Middle frontal gyrus (tissue), 1 donor: ENCODE measurements around the gene ATP6V0D1.
"Not testable (repeated sequence)": the region's sequence is repeated elsewhere in the genome, so short reads cannot be mapped to it uniquely, and the experiment has no call there.

Source experiments
- DNase-seq: peaks from one replicate; pipeline ENCODE4 v3.0.0-alpha.2; 2015; ENCODE audit warnings: low spot score; ENCODE audit errors: extremely low spot score

The ATP6V0D1 gene

DNA sequence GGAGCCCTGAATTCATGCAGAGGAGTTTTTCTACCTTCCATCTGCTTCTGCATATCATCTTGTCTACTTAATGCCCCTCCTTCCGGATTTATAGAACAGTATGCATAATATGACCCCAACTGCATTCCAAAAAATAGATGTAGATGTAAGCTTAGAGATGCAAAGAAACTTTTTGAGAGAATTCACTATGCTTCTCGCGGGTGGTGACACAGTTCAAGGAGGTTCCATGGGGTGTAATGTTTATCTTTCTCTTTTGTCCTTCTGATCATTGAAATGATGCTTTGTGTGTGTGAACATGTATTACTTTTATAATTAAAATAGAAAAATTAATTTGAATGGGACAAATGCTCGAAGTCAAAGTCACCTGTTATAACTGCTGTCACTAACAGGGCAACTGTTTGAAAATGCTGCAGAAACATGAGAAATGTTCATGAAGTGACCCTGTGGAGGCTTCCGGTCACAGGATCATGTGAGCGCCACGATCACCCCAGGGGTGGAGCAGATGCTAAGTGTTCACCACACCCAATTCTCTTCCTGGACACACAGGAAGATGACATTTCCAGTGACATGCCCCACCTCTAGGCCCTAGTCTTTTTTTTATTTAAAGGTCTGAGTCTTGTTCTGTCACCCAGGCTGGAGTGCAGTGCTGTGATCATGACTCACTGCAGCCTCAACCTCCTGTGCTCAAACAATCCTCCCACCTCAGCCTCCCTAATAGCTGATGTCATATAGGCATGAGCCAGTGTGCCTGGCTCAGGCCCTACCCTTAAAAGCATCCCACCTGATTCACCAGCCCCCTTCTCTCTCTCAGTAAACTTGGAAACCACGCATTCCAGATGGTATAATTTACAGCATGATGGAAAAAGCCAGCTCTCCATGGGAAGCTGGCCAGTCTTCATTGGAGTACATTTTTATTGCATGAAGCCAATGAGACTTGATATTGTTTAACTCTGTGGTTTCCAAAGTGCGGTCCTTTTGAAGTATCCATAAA is 23.4 kb upstream of the ATP6V0D1 start:
- DNase-seq = no peak

DNA sequence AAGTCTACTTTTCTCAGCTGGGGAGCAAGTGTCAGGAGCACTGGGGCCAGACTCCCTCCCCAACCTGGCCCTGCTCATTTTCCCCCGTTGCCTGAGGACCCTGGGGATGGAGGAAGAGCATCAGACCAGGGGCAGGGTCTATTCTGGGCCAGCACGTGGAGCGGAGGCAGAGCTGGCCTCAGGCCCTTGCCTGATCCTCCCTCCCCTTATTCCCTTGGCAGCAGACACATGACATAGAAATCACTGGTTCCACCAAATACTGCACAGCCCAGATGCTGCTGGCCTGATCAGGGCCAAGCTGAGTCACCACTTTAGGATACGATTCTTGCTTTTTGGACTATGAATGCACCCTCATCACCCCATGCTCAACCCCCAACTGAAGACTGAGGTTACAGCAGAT is 18.1 kb upstream of the ATP6V0D1 start:
- DNase-seq = no peak

DNA sequence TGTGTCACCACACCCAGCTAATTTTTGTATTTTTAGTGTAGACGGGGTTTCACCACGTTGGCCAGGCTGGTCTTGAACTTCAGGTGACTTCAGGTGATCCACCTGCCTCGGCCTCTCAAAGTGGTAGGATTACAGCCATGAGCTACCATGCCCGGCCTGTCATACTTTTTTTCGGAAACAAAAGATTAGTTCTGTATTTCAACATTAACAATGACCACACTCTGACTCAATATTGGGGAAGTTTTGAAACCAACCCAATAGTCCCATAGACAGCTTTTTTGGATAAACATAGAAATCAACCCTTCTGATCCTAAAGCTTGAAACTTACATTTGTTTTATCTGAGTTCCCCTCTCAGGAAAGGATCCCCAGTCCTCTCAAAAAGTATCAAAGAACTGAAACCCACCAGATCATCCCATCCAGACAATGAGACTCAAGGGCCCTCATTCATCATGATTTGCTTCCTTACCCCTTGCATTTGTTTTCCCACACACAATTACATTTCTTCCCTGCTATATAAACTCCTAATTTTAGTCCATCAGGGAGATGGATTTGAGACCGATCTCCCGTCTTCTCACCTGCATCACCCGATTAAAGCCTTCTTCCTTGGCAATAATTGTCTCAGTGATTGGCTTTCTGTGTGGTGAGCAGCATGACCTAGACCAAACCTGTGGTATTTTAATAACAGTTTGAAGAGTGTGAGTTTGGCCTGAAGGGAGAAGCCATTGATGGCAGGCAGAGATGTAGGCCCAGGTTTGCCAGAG is 9.6 kb upstream of the ATP6V0D1 start:
- no peak for DNase-seq

DNA sequence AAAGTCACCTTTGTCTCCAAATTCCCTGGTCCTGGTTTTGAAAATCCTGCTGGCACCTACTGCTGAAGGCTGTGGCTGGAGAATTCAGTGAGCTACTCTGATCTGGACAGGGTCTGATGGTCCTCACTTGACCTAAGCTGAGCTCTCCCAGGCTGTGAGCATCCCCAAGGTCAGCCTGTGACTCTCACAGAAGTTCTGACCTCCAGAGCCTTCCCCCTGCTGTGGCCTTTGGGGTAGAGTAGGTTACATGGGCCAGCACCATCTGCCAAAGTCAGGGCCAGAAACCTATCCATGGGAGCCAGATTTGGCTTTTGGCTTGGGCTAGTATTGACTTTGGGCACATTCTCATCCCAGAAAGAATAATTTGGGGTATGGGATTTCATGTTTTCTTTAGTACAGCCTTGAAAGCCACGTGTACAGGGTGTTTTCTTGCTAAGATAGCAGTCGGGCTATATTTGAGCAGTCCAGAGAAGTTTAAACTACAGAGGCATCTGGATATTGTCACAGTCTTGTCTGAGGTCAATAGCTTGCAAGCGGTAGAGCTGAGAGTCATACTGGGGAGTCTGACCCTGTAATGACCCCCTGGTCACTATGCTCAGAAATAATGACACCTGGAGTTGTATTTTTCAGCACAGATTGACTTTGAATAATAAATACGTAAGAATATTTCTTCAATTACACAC is 8.6 kb upstream of the ATP6V0D1 start:
- DNase-seq = no peak

DNA sequence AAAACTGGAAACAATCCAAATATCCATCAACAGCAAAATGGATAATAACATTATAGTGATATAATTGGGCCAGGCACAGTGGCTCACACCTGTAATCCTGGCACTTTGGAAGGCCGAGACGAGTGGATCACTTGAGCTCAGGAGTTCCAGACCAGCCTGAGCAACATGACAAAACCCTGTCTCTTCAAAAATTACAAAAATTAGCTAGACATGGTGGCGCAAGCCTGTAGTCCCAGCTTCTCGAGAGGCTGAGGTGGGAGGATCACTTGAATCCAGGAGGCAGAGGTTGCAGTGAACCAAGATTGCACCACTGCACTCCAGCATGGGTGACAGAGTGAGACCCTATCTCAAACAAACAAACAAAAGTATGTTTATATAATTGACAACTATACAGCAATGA is 6.6 kb upstream of the ATP6V0D1 start:
- not testable (repeated sequence) for DNase-seq

DNA sequence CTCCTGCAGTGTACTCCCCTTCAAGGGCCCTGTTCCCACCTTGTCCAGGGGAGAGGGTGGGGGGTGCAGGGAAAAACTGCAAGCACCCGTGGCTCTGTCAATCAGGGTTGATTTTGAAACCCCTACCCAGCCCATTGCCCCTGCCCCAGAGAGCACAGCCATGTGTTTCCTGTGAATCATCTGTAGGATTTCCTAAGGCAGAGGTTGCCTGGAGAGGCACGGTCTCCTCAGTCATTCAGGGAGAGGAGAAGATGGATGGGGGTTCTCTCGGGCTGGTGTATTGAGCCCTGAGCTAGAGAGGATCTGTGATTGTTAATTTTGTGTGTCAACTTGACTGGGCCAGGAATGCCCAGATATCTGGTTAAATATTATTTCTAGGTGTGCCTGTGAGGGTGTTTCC is 5.8 kb upstream of the ATP6V0D1 start:
- DNase-seq = no peak

DNA sequence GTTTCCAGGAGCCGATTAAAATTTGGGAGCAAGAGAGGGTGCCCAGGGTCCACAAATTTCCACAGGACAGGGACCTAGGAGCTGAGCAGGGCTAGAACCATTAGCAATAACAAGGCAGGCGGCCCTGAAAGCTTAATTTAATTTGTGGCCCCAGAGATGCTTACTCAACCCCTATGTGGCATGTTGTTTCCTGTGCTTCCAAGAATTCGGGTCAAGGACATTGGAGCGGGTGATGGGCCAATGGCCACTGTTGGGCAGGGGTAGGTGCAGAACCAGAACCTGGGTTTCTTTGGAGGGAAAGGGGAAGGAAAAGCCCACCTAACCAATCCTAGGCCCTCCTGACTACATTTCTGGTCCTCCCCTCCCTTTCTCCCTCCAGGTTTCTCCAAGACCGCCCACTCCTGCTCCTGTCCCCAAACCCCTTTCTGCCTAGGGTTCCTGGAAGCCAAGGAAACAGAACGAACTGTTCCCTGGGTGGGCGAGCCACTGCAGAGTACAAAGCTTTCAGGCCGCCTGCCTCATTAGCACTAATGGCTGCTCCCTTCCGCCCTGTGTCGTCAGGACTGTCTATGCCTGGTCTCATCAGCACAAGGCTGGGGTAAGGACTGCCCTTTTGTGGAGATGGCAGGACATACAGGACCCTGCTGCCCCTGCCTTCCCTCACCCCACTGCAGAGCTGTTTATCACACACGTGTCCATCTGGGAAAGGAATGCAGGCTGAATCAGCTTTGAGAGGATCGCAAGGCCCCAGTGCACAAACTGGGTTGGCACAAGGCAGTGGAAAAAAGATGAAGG is 3.0 kb upstream of the ATP6V0D1 start:
- DNase-seq = no peak

DNA sequence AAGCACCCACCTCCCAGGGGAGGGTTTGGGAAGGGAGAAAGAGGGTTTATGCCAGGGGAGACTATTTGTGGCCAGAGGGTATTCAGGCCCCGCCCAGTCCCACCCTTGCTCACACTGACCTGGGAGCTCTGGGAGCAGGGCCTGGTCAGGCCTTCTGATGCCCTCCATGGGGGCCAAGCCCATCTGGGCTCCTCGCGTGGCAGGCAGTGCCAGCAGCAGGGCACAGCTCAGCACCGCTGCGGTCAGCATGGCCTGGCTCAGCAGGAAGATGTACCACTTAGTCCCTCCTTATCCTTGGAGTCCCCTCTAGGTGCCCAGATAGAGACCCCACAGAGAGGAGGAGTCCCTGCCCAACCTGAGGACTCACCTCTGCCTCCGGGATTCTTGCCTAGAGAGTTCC is 2.2 kb upstream of the ATP6V0D1 start, which contains the start of gene AGRP:
Gene AGRP, minus strand, starts transcription at position 398 of the 400 bp plus-strand sequence. Its CDS starts 149 bp downstream, at position 249.
- no peak for DNase-seq

DNA sequence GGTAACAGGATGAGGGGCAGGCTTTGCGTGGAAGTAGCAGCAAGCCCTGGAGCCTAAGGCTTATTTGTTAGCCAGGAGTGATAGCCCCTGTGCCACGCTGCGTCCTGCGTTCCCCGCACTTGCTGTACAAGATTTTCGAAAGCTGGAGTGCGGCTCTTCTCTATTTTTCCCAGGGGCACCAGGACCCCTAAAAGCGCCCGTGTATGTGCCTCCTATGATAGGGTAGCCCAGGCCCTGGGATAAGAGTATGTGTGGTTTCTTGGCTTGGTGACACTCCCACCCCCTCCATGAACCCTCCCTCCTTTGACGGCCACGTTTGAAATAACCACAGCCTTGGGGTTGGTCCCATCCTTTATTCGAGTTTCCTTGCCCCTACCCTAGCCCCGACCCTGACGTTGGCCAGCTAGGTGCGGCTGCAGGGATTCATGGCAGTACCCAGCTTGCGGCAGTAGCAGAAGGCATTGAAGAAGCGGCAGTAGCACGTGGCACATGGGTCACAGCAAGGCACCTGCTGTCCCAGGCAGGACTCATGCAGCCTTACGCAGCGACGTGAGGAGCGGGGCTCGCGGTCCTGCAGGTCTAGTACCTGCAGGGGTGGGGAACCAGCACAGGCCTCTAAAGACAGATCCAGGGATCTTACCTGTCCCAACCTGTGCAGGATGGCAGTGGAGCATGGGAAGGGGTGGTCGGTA is 1.4 kb upstream of the ATP6V0D1 start:
- DNase-seq = no peak

DNA sequence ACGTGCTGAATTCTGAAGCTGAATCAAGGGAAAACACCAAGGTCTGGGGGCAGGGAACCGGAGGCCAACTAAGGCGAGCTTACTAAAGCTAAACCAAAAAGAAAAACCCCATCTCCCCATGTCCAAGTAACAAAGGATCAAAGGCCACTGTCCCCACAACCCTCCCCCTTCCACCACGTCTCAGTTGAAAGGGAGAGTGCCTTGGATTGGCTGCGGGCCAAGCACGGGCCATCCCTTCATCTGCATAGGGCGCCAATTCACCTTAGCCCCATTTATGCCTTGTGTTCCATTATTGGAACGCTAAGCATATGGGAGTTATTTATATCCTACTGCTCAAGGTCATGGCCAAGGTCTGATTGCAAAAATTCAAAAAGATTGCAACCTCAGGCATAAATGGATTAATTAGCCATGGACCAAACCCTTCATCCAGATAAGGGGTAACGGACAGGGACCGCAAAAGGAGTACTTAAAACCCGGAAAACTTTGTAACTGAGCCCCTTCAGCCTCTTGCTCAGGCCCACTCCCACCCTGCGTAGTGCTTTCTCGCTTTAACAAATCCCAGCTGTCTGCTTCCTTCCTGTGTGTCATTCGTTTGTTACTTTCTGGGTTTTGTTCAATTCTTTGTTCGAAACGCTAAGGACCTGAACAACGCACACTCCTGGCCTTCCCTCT is 740 bp upstream of the ATP6V0D1 start:
- no peak for DNase-seq

DNA sequence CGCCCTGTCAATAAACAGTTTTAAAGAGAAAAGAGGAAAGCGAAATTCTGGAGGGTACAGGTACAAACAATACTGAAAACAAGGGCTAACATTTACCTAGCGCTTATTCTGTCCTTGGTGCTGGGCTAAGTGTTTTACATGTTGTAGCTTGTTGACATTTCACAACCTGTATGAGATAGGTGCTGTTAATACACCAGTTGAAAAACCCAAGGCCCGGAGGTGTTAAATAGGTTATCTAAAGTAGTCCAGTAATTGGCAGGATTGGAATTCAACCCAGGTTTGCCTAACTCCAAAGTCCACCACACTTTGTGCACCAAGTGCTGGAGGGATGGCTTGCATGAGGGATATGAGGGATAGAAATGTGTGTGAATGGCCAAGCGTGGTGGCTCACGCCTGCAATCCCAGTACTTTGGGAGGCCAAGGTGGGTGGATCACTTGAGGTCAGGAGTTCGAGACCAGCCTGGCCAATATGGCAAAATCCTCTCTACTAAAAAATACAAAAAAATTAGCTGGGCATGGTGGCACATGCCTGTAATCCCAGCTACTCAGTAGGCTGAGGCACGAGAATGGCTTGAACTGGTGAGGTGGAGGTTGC is 2.9 kb downstream of the ATP6V0D1 start:
- DNase-seq = no peak

DNA sequence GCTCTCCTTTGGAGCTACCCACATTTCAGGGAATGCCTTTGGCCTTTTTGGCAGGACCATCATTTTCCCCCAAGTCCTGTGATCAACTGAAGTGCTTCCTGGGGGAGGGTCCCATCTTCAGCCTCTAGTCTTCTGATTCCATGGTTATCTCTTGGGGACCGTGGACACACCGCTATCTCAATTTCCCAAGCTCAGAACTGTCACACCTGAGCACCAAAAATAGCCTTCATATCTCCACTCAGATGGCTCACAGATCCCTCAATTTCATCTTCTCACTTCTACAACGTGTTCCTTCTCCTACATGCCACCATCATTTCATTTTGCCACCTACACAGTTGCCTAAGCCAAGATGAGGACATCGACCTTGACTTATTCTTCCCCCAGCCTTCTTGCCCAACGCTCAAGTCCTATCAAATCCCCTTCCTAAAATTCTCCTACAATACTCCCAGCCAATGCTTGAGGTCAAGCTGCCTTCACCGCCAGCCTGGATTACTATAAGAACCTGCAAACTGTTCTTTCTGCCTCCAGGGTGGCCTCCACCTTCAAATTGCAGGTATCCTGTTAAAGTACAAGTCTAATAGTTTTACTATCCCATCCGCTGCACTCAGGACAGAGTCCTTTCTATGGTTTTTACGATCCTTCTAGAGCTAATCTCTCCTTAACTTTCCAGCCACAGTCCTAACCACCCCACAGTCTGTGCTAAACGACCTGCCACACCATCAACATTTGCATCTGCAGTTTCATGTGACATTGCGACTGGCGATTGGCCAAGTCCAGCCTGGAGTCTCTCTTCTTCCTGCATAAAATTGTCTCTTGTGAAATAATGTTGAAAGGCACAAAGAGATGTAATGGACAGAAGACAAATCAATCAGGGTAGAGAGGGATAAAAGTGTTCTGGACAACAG is 6.2 kb downstream of the ATP6V0D1 start:
- DNase-seq = no peak

DNA sequence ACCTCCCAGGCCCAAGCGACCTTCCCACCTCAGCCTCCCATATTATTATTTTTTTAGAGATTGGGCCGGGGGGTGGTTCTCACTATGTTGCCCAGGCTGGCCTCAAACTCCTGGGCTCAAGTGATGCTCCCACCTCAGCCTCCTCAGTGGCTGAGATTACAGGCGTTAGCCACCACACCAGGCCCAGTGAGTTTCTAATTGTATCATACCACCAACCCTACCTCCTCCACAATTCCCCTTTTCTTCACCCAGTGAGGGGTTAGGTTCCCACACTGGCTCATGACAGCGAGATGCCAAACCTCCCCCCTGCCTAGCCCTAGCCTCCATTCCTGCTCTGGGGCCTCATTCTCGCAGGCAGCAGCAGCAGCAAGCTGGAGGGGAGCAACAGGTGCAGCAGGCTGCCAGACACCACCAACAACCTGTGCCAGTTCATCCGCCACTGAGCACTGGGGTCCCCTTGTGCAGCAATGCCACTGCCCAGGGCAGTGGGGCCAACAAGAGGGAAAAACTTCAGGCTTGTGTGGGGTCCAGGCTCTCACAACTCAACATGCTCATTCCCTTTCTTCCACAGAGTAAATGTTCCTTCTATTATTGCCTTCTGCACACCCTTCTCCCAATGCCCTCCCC is 9.1 kb downstream of the ATP6V0D1 start:
- DNase-seq = no peak

DNA sequence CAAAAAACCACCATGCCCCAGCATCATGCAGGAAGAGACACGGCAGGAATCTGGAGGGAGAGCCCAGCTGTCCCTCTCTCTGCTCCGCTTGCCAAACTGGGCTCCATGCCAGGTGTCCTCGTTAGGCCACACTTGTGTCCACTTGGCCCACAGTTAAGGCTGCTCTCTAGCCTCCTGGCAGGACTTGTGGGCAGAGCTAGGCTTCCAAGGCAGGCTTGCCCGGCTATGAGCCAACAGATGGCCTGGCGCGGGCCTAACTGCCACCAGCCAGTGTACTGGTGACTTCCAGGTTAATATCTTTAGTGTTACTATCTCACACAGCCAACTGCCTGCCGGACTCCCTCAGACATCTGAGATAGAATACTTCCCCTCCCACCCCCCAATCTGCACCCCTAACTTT is 10.6 kb downstream of the ATP6V0D1 start:
- DNase-seq = peak; percentile 82

DNA sequence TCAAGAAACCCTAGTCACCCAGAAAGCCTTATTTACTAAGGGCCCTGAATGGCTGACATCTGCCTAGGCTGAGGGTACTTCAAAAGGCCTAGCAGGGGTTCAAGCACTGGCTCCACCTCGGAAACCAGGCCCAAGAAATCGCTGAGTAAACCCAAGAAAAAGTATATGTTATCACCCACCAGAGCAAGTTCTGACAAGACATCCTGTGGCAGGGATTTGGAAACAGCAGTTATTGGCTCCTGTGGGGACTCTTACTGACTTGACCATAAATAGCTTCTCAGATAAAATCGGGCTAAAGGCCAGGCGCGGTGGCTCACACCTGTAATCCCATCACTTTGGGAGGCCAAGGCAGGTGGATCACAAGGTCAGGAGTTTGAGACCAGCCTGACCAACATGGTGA is 12.2 kb downstream of the ATP6V0D1 start:
- no peak for DNase-seq

DNA sequence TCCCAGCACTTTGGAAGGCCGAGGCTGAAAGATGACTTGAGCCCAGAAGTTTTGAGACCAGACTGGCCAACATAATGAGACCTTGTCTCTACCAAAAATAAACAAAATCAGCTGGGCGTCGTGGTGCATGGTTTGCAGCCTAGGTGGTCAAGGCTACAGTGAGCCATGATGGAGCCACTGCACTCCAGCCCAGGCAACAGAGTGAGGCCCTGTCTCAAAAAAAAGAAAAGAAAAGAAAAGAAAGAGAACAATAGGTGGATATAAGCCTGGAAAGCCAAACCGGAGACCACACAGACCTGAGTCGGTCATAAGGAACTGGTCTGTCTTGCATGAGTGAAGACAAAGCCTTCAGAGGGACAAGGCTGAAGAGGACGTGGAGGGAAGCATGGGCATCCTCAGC is 14.4 kb downstream of the ATP6V0D1 start:
- DNase-seq = no peak

DNA sequence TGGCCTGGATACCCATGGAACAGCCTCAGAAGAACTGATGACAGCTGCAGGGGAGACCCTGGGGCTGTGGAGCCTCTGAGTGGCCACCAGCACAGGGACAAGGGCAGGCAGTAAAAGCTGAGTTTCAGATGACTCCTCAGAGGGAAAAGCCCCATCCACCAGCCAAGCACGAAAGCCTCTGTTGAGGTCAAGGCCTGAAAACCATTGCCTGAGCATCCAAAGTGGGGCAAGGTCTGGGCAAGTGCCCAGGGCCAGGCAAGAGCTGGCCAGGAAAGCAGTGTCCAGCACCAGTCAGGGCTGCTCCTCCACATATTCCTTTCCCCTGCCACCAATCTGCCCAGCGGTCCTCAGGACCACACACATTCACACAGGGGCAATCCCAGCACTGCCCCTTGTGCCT is 16.4 kb downstream of the ATP6V0D1 start:
- no peak for DNase-seq

DNA sequence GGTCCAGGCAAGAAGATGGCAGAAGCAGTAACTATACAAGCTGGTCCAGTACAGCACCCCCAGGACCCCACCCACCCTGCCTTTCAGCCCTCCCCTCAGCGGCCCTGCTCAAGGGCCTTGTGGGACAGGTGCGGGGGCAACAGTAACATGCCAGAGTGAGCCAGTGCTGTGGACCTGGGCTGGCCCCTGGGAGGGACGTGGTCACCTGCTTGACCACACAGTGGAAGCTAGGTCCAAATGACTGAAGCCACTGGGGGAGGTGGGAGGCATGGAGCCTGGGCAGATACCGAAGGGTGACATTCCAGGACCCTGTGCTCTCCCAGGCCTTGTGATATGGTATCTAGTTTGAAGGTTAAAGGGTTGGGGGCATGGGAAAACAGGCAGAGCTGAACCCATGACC is 17.3 kb downstream of the ATP6V0D1 start:
- DNase-seq = no peak
